Epithelial cell of esophagus (primary cell): ENCODE results near the gene MED27.

Experiments used
- DNase-seq: peaks from one replicate; pipeline ENCODE4 v3.0.0; 2010; ENCODE audit warnings: low read depth
- H3K4me3 ChIP-seq: 2 replicates; pipeline ENCODE4 v1.5.1; 2011; ENCODE audit warnings: mild to moderate bottlenecking, low read length, control low read depth
- TF ChIP-seq, protein P1 (sequence below): IDR thresholded peaks from 2 replicates; pipeline ENCODE4 v1.5.1; 2011; ENCODE audit warnings: low read depth, mild to moderate bottlenecking, low read length, control low read depth, inconsistent platforms; ENCODE audit not compliant: insufficient read depth; ENCODE audit errors: missing control alignments

MED27 gene

DNA sequence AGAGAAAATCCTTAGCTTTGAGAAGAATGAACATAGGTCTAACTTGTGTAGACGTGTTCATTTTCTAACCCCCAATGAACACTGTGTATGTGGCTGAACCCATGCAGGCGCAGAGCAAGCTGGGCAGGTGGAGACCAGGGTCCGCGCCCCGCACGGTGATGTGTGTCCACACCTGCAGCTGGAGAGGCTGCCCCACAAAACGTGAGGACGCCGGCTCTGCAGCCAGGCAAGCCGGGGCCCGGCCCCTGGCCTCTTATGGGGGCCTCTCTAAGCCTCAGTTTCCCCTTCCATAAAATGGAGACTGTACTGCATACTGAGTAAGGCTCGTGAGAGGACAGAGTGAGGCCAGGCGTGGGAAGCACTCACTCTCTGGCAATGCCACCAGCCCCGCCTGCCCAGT, 215.1 kb downstream of the MED27 start:
- H3K4me3 ChIP-seq = no peak overlapping the region
- TF ChIP-seq, protein P1, sequence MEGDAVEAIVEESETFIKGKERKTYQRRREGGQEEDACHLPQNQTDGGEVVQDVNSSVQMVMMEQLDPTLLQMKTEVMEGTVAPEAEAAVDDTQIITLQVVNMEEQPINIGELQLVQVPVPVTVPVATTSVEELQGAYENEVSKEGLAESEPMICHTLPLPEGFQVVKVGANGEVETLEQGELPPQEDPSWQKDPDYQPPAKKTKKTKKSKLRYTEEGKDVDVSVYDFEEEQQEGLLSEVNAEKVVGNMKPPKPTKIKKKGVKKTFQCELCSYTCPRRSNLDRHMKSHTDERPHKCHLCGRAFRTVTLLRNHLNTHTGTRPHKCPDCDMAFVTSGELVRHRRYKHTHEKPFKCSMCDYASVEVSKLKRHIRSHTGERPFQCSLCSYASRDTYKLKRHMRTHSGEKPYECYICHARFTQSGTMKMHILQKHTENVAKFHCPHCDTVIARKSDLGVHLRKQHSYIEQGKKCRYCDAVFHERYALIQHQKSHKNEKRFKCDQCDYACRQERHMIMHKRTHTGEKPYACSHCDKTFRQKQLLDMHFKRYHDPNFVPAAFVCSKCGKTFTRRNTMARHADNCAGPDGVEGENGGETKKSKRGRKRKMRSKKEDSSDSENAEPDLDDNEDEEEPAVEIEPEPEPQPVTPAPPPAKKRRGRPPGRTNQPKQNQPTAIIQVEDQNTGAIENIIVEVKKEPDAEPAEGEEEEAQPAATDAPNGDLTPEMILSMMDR = no peak
- no peak for DNase-seq

DNA sequence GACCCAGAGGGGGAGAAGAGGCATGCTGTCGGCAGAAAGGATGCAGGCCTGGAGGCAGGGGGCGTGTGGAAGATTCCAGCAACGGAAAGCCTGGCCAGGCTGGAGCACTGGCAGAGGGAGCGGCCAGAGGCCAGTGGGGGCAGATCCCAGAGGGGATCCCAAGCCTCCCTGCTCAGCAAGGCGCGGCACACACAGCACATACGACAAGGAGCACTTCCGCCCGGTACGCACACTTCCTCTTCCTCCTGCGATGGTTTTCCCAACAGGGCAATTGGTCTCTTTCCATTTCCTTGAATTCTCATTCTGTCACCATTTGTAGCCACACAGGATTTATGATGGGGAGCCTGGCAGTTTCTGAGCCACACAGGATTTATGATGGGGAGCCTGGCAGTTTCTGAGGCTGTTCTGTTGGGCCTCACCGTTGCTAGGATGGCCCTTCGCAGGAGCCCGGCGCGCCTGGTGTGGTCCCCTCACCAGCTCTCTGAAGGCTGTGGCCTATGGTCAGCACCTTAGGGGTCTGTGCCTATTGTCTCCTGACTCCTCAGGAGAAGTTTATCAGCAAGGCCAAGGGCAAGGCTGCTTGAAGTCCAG, 216.3 kb downstream of the MED27 start:
- TF ChIP-seq, protein P1 = no peak
- no peak for DNase-seq
- H3K4me3 ChIP-seq = no peak overlapping the region

DNA sequence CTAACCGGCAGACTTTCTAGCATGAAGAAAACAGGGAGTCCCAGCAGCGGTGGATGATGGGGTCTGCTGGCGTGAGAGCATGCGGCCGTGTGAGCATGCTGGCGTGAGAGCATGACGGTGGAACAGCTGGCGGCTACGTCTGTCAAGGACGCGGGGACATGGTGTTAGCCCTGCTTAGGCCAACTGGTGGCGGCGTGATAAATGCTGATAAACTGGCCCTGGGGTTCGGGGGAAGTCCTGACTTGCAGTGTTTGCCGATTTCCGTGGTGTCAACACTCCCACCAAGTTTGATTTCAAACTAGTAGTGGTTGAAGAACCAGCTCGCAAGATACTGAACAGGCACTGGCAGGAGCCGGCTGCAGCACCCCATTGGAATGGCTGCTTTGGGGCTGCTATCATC, 217.4 kb downstream of the MED27 start:
- no peak for DNase-seq
- TF ChIP-seq, protein P1 = no peak
- no peak overlapping the region for H3K4me3 ChIP-seq

DNA sequence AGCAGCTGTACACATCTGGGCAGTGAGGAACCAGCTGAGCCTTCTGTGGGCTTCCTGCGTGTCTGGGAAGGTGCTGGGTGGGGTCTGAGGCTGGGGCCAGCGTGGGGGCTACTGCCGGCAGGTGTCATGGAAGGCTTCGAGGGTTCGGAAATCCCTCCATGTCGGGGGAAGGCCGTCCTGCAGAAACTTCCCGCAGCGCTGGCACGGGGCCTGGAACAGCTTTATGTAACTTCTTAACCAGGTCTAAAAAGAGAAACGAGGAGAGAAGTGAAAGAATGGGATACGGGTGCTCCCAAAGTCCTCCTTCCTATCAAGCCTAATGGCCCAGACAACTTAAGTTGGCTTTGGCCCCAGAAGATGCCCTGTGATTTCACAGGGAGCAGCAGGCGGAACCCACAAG, 219.2 kb downstream of the MED27 start:
- no peak for DNase-seq
- TF ChIP-seq, protein P1 = no peak
- H3K4me3 ChIP-seq = no peak overlapping the region

DNA sequence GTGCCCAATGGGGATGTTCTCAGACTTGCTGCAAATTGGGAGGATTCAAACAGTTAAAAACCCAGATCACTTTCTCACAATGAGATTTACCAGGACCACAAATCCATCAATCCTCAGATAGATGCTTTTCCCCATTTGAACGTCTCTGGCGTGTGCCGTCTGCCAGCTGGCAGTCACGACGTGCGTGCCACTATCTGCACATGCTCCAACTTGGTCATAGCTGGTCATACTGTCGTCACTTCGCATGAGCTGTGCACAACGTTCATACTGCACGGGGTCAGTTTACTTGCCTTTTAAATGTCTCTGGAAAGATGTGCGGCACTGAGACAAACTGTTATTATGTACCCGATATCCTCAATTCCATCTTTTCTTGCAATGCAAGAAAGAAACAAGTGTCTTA, 221.5 kb downstream of the MED27 start:
- no peak for DNase-seq
- TF ChIP-seq, protein P1 = no peak
- no peak overlapping the region for H3K4me3 ChIP-seq

DNA sequence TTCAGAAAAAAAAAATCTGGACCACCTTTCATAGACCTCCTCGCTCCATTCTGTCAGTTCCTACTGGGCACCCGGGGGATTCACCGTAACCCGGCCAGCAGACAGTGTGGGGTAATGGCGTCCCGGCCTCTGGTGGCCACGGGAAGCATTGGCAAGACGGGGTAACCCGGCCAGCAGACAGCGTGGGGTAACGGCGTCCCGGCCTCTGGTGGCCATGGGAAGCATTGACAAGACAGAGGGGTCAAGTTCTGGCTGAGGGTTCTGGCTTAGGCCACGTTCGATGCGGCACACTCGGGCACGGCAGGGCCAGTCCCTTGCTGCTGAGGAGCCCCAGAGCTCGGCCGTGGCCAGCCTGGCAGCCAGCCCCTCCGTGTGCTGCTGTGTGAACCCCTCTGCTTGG, 223.6 kb downstream of the MED27 start:
- TF ChIP-seq, protein P1 = peak; percentile 3
- DNase-seq = no peak
- H3K4me3 ChIP-seq = no peak overlapping the region

DNA sequence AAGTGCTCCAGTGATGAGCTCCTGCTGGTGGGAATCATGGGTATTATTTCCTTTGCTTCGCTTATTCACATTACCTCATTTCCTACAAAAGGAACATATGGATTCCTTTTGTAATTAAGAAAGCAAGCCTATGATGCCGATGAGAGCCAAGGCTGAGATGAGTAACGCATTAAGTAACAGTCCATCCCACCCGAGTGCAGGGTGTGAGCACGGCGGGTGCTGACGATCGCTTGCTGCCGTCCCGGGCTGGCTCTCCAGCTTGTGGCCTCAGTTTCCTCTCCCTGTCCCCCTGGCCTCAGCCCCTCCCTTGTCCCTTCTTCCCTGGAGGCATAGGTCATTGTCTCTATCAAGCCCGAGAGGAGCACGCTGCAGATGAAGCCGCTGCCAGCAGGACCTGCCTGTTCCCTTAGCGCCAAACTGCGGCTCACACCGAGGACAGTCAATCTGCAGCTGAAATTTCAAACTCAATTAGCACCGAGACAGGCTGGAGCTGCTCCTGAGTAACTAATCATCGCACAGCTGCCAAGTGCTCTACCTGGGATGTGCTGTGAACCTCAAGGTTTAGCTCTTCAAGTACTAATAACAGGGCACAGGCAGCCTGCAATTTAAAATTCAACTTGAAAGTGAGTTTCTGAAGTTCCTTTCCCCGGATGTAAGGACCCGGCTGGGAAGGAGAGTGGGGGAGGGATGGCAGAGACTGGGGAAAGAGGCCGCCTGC, 224.6 kb downstream of the MED27 start:
- H3K4me3 ChIP-seq = no peak overlapping the region
- peak; percentile 6 for DNase-seq
- TF ChIP-seq, protein P1 = no peak
